Body of pancreas (tissue), 4 donors: ENCODE data around the gene ARHGAP20. TPM values are rescaled to one million over a fixed set of nuclear protein-coding genes. Genes with fewer than 3 reads are reported as not detected.

Source experiments
- ATAC-seq: fragments of 150-250 bp; one replicate; pipeline ENCODE4 v1.9.1; 2016
- DNase-seq, 4 donors: peaks; one replicate each; pipeline ENCODE4 v3.0.0-alpha.2; 2019
- H3K27ac ChIP-seq, 4 donors: fragments of 200-600 bp; sonication (generic); 1 replicate in 3 of 4; 2 replicates in 1 of 4; pipeline versions ENCODE4 v1.5.1 to v1.6.1; 2016 to 2019; ENCODE audit warnings: mild to moderate bottlenecking in 1 of 4, mixed read lengths in 1 of 4, moderate library complexity in 1 of 4
- H3K27me3 ChIP-seq, 2 donors: fragments of 200-600 bp; sonication (generic); one replicate each; pipeline ENCODE4 v1.6.0; 2016; ENCODE audit warnings: mild to moderate bottlenecking in 1 of 2
- H3K36me3 ChIP-seq, 2 donors: fragments of 200-600 bp; sonication (generic); replicated peaks in 1 of 2; 2 replicates each; pipeline ENCODE4 v1.5.1; 2016; ENCODE audit warnings: low read depth in 2 of 2; ENCODE audit not compliant: insufficient read depth in 1 of 2
- H3K4me1 ChIP-seq: fragments of 200-600 bp; sonication (generic); one replicate; pipeline ENCODE4 v1.6.0; 2016
- H3K4me3 ChIP-seq, 2 donors: fragments of 200-600 bp; sonication (generic); 1 replicate in 1 of 2; 2 replicates in 1 of 2; pipeline ENCODE4 v1.5.1; 2016 to 2019
- H3K9me3 ChIP-seq, 3 donors: fragments of 200-600 bp; sonication (generic); 1 replicate in 2 of 3; 2 replicates in 1 of 3; pipeline ENCODE4 v1.5.1; 2016
- POLR2A ChIP-seq, 3 donors: fragments of 450-650 bp; IDR thresholded peaks; one replicate each; pipeline ENCODE4 v1.6.1; 2016; ENCODE audit warnings: antibody characterized with exemption in 3 of 3, mild to moderate bottlenecking in 2 of 3
- WGBS, 2 donors: methylation state at CpG; one replicate each; pipeline ENCODE4 v1.1.5; 2017; 5-methylcytosine and 5-hydroxymethylcytosine counted together
- intact Hi-C: fragments of 100-400 bp; cut with DNase I; formaldehyde crosslinking; loops from one replicate; pipeline ENCODE4 v1.15.1; 2023
- total RNA-seq, 2 donors: library from RNA; depleted of rRNA; stranded (reverse); fragments of >200 nt; gene quantifications; one replicate each; pipeline ENCODE4 v1.1.0, GENCODE V29; 2016
- TF ChIP-seq, protein P1 (sequence below), 7 experiments: fragments of 450-650 bp in 4 of 7; fragments of 200-600 bp in 3 of 7; sonication (generic) in 3 of 7; IDR thresholded peaks; one replicate each; pipeline ENCODE4 v1.5.1; 2016 to 2019; ENCODE audit warnings: antibody characterized with exemption in 7 of 7

Gene ARHGAP20
- total RNA-seq, 2 donors from 2014 or later = 0.52 to 1.3 TPM

DNA sequence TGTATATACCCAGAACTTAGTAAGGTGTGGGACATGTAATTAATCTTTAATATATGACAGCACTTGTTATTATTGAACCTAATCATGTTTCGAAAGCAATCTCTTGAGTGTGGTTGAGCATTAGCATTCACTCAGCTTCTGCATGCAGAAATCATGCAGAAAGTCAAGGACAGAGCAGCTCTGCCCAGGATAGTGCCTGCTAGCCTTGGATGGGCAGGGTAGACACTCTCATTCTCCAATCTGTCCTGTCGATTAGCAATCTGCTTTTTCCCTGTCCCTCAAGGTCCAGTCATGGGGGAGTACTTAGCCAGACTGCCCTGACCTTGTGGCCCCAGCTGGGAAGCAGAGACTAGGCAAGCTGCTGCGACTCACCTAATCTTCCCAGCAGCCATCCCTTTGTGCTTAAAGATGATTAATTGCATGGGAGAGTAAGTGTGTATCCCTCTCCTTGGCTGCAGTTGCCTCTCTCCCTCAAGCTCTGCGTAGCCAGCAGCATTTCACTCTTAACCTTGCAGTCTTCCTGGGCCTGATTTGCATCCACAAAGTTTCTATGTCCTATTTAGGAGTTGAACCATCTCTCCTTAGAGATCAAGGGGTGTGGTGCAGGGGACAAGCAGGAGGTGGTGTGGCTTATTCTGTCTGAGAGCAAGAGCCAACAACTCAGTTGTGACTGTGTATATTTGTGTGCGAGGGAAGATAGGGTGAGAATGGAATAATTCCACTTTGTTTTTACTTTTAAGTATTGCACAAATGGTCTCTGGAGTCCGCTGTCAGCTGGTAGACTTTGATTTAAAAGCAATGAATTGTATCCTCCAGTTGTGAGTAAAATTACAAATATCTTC is 181.1 kb downstream of the ARHGAP20 start:
- Histone ChIP-seq H3K36me3 (no peaks in the 10 kb centered on the region), H3K27me3 (no peaks in the 10 kb centered on the region), H3K4me1 (no peaks in the 10 kb centered on the region), H3K9me3 (no peaks in the 10 kb centered on the region), H3K27ac (no peak overlapping the region), H3K4me3 (no peak overlapping the region)
- intact Hi-C loops = no loop called here
- no peak for TF ChIP-seq POLR2A (IDR thresholded peaks at IDR 0.05)
- TF ChIP-seq, protein P1, sequence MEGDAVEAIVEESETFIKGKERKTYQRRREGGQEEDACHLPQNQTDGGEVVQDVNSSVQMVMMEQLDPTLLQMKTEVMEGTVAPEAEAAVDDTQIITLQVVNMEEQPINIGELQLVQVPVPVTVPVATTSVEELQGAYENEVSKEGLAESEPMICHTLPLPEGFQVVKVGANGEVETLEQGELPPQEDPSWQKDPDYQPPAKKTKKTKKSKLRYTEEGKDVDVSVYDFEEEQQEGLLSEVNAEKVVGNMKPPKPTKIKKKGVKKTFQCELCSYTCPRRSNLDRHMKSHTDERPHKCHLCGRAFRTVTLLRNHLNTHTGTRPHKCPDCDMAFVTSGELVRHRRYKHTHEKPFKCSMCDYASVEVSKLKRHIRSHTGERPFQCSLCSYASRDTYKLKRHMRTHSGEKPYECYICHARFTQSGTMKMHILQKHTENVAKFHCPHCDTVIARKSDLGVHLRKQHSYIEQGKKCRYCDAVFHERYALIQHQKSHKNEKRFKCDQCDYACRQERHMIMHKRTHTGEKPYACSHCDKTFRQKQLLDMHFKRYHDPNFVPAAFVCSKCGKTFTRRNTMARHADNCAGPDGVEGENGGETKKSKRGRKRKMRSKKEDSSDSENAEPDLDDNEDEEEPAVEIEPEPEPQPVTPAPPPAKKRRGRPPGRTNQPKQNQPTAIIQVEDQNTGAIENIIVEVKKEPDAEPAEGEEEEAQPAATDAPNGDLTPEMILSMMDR (IDR thresholded peaks at IDR 0.05) = no peak
- ATAC-seq = no peak
- 46% methylated on average over 6 of the region's 6 CpGs for WGBS, 2 donors
- no peak for DNase-seq

DNA sequence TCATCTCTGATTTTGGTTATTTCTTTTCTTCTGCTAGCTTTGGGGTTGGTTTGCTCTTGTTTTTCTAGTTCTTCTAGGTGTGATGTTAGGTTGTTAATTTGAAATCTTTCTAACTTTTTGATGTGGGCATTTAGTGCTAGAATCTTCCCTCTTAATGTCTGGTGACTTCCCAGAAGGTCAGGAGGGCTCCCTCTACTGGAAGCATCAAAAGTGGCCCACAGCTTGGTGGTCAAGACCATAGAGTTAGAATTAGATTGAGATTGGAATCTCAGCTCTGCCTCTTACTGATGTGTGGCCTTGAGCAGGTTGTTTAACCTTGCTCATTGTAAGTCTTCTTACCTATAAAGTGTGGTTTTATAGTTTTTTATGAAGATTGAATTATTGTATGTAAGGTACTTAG is 183.2 kb downstream of the ARHGAP20 start:
- H3K9me3 ChIP-seq = no peaks in the 10 kb centered on the region
- no peaks in the 10 kb centered on the region for H3K27me3 ChIP-seq
- H3K4me3 ChIP-seq = no peak overlapping the region
- DNase-seq (no peak), ATAC-seq (no peak)
- H3K4me1 ChIP-seq = no peaks in the 10 kb centered on the region
- intact Hi-C loops = no loop called here
- H3K36me3 ChIP-seq = no peaks in the 10 kb centered on the region
- no peak overlapping the region for H3K27ac ChIP-seq
- no peak for TF ChIP-seq POLR2A (IDR thresholded peaks at IDR 0.05)
- TF ChIP-seq, protein P1 (IDR thresholded peaks at IDR 0.05) = no peak

DNA sequence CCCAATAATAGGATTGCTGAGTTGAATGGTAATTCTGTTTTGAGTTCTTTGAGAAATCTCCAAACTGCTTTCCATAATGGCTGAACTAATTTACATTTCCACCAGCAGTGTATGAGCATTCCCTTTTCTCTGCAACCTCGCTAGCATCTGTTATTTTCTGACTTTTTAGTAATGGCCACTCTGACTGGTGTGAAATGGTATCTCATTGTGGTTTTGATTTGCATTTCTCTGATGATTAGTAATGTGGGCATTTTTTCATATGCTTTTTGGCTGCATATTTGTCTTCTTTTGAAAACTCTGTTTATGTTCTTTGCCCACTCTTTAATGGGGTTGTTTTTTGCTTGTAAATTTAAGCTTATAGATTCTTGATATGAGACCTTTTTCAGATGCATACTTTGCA is 185.1 kb downstream of the ARHGAP20 start:
- Histone ChIP-seq H3K27ac (no peak overlapping the region), H3K4me1 (no peaks in the 10 kb centered on the region), H3K4me3 (no peak overlapping the region), H3K9me3 (no peaks in the 10 kb centered on the region), H3K27me3 (no peaks in the 10 kb centered on the region), H3K36me3 (no peaks in the 10 kb centered on the region)
- DNase-seq (no peak), ATAC-seq (no peak)
- TF ChIP-seq, protein P1 (IDR thresholded peaks at IDR 0.05) = no peak
- no peak for TF ChIP-seq POLR2A (IDR thresholded peaks at IDR 0.05)
- 67 to 93% methylated on average over 1 of the region's 1 CpG for WGBS, 2 donors
- intact Hi-C loops = no loop called here
